Measurements from ENCODE around the gene CARD11. TPM values are rescaled to one million over a fixed set of nuclear protein-coding genes. Genes with fewer than 3 reads are reported as not detected.

The CARD11 gene
- total RNA-seq, 6 experiments from 2014 or later = 0.37 to 0.90 (median 0.50) TPM

GRCh38 chr7:2929321-2930201, 114.1 kb downstream of the CARD11 start:
- Histone ChIP-seq H3K9me3 (no peaks in the 10 kb centered on the region), H3K27me3 (no peaks in the 10 kb centered on the region), H3K4me1 (no peaks in the 10 kb centered on the region), H3K36me3 (no peaks in the 10 kb centered on the region), H3K27ac (no peak overlapping the region), H3K4me3 (no peak overlapping the region)
- ATAC-seq (no peak), DNase-seq (peak in 1 of 3 donors; percentile 37)
- WGBS (ENCODE audit: insufficient coverage, low coverage, low lambda C conversion rate, missing lambda C conversion rate) = 55% methylated on average over 15 of the region's 26 CpGs
- intact Hi-C loops (cut with DNase I) = no loop called here
- no peak for TF ChIP-seq CTCF (IDR thresholded peaks at IDR 0.05)
- no peak for TF ChIP-seq POLR2A (IDR thresholded peaks at IDR 0.05)

GRCh38 chr7:2928613-2929311, 114.9 kb downstream of the CARD11 start:
- Histone ChIP-seq H3K9me3 (no peaks in the 10 kb centered on the region), H3K27ac (no peak overlapping the region), H3K36me3 (no peaks in the 10 kb centered on the region), H3K27me3 (no peaks in the 10 kb centered on the region), H3K4me1 (no peaks in the 10 kb centered on the region), H3K4me3 (no peak overlapping the region)
- WGBS (ENCODE audit: insufficient coverage, low coverage, low lambda C conversion rate, missing lambda C conversion rate) = 83% methylated on average over 6 of the region's 35 CpGs
- DNase-seq = peak in 2 of 3 donors; percentile 38 to 55
- TF ChIP-seq POLR2A (IDR thresholded peaks at IDR 0.05) (no peak), CTCF (IDR thresholded peaks at IDR 0.05) (no peak)
- intact Hi-C loops (cut with DNase I) = no loop called here
- peak in 2 of 4 donors; percentile 17 to 35 for ATAC-seq

- Histone ChIP-seq H3K36me3 (no peaks in the 10 kb centered on the region), H3K27ac (no peak overlapping the region), H3K9me3 (no peaks in the 10 kb centered on the region), H3K27me3 (no peaks in the 10 kb centered on the region), H3K4me3 (no peak overlapping the region), H3K4me1 (no peaks in the 10 kb centered on the region)
- no CpG with 5 or more reads among the region's 10 CpGs for WGBS (ENCODE audit: insufficient coverage, low coverage, low lambda C conversion rate, missing lambda C conversion rate)
- no peak for TF ChIP-seq CTCF (IDR thresholded peaks at IDR 0.05)
- no peak for TF ChIP-seq POLR2A (IDR thresholded peaks at IDR 0.05)
- no peak for ATAC-seq
- DNase-seq = peak in 1 of 3 donors; percentile 50
- intact Hi-C loops (cut with DNase I) = no loop called here
Observed at GRCh38 chr7:2928256-2928612, 115.4 kb downstream of the CARD11 start.

- Histone ChIP-seq H3K27ac (no peak overlapping the region), H3K4me3 (no peak overlapping the region), H3K27me3 (no peaks in the 10 kb centered on the region), H3K9me3 (no peaks in the 10 kb centered on the region), H3K36me3 (no peaks in the 10 kb centered on the region), H3K4me1 (no peaks in the 10 kb centered on the region)
- TF ChIP-seq POLR2A (IDR thresholded peaks at IDR 0.05) (no peak), CTCF (IDR thresholded peaks at IDR 0.05) (no peak)
- WGBS (ENCODE audit: insufficient coverage, low coverage, low lambda C conversion rate, missing lambda C conversion rate) = 61% methylated on average over 4 of the region's 7 CpGs
- ATAC-seq (peak; percentile 63 to 91 (median 74)), DNase-seq (peak; percentile 35 to 71 (median 65))
- intact Hi-C loops (cut with DNase I) = no loop called here
Observed at GRCh38 chr7:2927592-2927991, 116.1 kb downstream of the CARD11 start.

All from right lobe of liver (tissue), 6 donors.